AG10803 (cell line): ENCODE measurements around the gene ZMIZ2.
"Not testable (repeated sequence)": the region's sequence is repeated elsewhere in the genome, so short reads cannot be mapped to it uniquely, and the experiment has no call there.

Source experiments
- DNase-seq: peaks from one replicate; pipeline ENCODE4 v3.0.0; 2010; ENCODE audit warnings: low read depth
- H3K4me3 ChIP-seq: 2 replicates; pipeline ENCODE4 v1.5.1; 2011; ENCODE audit warnings: mild to moderate bottlenecking, low read length, control low read depth
- TF ChIP-seq, protein P1 (sequence below): conservative IDR thresholded peaks from 2 replicates; pipeline ENCODE4 v1.5.1; 2011; ENCODE audit warnings: mild to moderate bottlenecking, low read length, control low read depth, inconsistent platforms

The ZMIZ2 gene

DNA sequence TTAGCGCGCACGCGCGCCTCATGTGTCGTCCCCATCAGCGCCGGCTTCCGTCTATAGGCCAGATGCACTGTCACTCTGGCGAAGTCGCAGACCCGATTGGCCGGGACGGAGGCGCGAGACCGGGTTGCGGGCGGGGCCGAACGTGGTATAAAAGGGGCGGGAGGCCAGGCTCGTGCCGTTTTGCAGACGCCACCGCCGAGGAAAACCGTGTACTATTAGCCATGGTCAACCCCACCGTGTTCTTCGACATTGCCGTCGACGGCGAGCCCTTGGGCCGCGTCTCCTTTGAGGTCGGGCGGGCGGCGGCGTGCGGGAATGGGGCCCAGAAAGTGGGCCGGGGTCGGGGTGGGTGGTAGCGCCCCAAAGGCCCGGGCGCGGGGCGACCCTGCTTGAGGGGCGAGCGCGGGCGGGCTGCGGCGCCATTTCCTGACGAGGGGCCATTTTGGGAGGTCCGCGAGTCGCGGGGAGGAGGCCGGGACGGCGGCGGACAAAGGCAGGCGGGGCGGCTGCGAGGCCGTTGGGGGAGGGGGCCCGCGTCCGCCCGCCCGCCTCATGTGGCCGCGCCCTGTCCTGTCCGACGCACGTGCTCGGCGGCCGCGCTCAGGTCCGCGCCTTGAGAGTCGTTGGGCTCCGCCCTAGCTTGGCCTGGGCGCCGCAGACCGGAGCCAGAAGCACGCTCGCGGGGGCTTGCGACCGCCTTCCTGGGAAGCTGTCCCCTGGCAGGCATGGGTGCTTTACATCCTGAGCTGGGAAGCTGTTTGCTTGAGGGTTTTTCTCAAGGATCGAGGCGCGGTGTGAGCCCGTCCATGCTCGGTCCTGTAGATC, 48.1 kb downstream of the ZMIZ2 start, which contains the start of gene PPIA:
Gene PPIA, plus strand, starts transcription at position 178 of the 825 bp plus-strand sequence. Its CDS starts 44 bp downstream, at position 222.
- H3K4me3 ChIP-seq, result peak within 1 kb of the TSS; percentile 95
- DNase-seq, result peak; percentile 99
- TF ChIP-seq, protein P1, sequence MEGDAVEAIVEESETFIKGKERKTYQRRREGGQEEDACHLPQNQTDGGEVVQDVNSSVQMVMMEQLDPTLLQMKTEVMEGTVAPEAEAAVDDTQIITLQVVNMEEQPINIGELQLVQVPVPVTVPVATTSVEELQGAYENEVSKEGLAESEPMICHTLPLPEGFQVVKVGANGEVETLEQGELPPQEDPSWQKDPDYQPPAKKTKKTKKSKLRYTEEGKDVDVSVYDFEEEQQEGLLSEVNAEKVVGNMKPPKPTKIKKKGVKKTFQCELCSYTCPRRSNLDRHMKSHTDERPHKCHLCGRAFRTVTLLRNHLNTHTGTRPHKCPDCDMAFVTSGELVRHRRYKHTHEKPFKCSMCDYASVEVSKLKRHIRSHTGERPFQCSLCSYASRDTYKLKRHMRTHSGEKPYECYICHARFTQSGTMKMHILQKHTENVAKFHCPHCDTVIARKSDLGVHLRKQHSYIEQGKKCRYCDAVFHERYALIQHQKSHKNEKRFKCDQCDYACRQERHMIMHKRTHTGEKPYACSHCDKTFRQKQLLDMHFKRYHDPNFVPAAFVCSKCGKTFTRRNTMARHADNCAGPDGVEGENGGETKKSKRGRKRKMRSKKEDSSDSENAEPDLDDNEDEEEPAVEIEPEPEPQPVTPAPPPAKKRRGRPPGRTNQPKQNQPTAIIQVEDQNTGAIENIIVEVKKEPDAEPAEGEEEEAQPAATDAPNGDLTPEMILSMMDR, result no peak

DNA sequence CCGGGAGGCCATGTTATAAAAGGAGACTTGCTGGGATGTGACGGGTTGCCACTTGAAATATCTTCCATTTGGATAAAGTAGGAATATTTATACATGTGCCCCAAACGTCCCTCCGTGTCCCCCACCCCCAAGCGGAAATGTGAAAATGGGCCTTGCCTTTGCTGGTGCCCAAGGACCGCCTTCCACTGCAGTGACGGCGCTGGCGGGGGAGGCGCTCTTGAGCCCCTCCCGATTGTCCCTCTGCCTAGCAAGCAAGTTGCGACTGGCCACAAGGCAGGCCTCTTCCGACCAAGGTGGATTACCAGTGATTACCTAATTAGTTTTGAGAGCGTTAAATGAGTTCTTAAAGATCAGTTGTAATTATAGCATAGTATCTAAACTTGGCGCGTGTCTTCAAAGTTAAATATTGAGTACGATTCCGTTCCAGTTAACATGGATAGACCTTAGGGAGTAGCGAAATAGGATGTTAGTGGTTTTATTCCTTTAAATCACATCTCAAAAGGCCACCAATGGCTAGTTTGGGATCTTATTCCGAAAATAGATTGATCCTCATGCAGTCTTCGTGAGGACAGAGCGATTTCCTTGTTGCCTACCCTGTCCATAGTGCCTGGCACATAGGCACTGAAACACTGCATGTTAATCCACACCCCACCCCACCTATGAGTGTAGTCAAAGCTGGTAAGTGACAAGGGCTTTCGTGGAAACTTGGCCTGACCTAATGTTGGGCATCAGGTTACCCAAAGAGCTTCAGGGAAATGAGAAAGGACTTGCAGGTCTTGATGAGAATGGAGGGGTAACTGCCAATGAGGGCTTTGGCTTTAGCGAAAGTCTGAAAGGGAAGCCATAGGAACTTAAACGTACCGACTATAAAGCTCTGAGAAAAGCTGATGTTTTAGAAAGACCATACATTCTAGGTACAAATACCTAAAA, 48.9 kb downstream of the ZMIZ2 start:
- peak; percentile 90 for DNase-seq
- H3K4me3 ChIP-seq, result peak overlapping the region; percentile 95
- TF ChIP-seq, protein P1, result peak; percentile 46

- TF ChIP-seq, protein P1, result no peak
- peak overlapping the region; percentile 95 for H3K4me3 ChIP-seq
- peak; percentile 38 for DNase-seq
Observed at GRCh38 chr7:44798649-44799305, 50.1 kb downstream of the ZMIZ2 start.

GRCh38 chr7:44799939-44800338, 51.3 kb downstream of the ZMIZ2 start:
- no peak for DNase-seq
- no peak overlapping the region for H3K4me3 ChIP-seq
- TF ChIP-seq, protein P1, result no peak

- H3K4me3 ChIP-seq, result no peak overlapping the region
- TF ChIP-seq, protein P1, result no peak
- peak; percentile 57 for DNase-seq
Observed at GRCh38 chr7:44801890-44802289, 53.2 kb downstream of the ZMIZ2 start.

DNA sequence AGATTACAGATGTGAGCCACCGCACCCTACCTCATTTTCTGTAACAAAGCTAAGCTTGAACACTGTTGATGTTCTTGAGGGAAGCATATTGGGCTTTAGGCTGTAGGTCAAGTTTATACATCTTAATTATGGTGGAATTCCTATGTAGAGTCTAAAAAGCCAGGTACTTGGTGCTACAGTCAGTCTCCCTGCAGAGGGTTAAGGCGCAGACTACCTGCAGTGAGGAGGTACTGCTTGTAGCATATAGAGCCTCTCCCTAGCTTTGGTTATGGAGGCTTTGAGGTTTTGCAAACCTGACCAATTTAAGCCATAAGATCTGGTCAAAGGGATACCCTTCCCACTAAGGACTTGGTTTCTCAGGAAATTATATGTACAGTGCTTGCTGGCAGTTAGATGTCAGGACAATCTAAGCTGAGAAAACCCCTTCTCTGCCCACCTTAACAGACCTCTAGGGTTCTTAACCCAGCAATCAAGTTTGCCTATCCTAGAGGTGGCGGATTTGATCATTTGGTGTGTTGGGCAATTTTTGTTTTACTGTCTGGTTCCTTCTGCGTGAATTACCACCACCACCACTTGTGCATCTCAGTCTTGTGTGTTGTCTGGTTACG, 53.9 kb downstream of the ZMIZ2 start:
- TF ChIP-seq, protein P1, result no peak; the same call in 1 of the 2 replicates
- H3K4me3 ChIP-seq, result no peak overlapping the region
- DNase-seq, result no peak

GRCh38 chr7:44803828-44804519, 55.3 kb downstream of the ZMIZ2 start:
- H3K4me3 ChIP-seq, DNase-seq: not testable (repeated sequence)
